ENCODE measurements around the gene PI4KA.
A peak's percentile ranks its signal among the peaks of the same experiment; 100 is the strongest.
"Not testable (repeated sequence)": the region's sequence is repeated elsewhere in the genome, so short reads cannot be mapped to it uniquely, and the experiment has no call there.

The PI4KA gene

DNA sequence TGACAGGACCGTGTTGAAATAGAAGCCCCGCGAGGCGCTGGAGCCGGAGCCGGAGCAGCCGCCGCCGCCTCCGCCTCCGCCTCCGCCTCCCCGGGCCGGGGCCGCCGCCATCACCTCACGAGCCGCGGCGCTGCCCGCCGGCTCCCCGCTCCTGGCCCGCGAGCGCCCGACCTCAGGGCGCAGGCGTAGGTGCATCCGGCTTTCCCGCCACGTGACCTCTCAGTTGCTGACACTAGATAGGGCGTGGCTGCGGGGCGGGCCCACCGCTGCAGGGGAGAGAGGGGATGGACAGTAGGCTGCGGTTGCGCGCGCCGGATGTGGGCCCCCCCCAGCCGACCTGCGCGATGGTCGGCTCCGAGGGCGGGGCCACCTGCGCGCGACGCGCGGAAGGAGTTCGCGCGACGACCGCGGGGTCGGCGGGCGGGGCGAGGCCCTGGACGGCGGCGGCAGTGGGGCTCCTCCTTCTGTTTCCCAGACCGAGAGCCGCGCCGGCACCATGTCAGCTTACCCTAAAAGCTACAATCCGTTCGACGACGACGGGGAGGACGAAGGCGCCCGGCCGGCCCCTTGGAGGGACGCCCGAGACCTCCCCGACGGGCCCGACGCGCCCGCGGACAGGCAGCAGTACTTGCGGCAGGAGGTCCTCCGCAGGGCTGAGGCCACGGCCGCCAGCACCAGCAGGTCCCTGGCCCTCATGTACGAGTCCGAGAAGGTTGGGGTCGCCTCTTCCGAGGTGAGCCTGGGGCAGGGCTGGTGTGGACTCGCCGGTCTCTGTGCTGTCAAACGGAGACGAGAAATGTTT, at the start of gene PI4KA, which contains the start of gene SNAP29:
PI4KA (minus strand) TSS at position 197 of the 802 bp plus-strand sequence; CDS start at position 111, 86 bp downstream.
SNAP29 (plus strand) TSS at position 393 of the 802 bp plus-strand sequence; CDS start at position 497, 104 bp downstream.
- peak; percentile 85 for DNase-seq

DNA sequence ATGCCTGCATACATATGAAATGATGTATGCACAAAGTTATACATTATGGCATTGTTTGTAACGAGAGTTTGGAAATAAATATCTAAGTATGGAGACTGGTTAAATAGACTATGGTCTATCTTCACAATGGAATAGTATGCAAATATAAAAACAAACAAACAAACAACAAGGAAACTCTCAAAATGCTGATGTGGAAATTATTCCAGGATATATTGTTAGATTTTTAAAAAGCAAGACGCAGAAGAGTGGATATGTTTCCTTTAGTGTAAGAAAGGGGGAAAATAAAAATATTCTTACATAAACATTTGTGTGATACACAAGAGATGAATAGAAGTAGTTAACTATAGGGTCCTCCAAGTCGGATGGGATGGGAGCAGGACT, 47.8 kb upstream of the PI4KA start:
- DNase-seq = no peak

DNA sequence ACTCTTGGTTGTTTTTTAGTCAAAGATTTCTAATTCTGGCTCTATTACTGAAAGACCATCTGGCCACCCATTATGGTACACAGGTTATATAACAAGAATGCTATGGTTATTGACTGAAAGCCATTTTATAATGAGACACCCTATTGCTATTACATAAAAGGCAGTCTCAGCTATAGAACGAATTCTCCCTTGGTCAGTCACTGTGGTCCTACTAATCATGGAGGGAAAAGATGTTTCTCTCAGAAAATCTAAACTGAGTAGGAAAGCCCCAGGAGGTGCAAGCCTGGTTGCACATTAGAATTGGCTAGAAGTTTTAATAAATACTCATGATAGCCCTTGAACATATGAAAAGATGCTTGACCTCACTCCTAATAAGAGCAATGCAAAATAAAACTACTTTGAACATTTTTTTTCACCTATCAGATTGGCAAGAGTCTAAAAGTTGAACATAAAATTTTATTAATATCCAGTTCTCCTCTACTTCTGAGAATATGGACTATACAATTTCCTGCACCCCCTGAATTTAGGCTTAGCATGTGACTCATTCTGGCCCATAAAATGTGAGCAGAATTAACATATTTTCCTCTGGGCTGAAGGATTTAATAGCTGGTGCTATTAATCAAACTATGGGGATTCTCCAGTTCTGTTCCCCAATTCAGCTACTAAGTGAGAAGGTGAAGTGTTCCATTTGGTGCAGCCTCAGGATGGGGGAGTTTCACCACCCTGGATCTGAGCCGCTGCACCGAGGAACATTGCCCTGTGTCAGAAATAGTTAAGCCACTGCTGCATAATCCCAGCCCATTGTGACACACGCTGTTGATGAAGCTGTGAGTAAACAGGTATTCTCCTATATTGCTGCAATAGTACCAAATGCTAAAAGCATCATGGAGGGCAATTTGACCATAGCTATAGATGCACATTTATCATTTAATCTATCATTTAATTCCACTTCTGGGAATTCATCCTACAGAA, 47.1 kb upstream of the PI4KA start:
- no peak for DNase-seq

DNA sequence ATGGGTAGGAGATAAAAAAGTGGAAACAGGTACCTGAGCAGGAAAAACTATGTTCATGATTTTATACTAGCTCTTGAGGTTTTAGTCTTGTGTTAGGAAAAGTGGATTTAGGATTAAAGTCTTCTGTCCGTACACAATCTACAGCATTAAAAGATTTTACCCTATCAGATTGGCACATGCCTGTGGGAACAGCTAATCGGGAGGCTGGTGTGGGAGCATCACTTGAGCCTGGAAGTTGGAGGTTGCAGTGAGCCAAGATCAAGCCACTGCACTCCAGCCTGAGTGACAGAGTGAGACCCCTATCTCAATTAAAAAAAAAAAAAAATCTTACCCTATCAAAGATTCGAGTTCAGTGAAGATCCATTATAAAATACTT, 46.4 kb upstream of the PI4KA start:
- DNase-seq = no peak

DNA sequence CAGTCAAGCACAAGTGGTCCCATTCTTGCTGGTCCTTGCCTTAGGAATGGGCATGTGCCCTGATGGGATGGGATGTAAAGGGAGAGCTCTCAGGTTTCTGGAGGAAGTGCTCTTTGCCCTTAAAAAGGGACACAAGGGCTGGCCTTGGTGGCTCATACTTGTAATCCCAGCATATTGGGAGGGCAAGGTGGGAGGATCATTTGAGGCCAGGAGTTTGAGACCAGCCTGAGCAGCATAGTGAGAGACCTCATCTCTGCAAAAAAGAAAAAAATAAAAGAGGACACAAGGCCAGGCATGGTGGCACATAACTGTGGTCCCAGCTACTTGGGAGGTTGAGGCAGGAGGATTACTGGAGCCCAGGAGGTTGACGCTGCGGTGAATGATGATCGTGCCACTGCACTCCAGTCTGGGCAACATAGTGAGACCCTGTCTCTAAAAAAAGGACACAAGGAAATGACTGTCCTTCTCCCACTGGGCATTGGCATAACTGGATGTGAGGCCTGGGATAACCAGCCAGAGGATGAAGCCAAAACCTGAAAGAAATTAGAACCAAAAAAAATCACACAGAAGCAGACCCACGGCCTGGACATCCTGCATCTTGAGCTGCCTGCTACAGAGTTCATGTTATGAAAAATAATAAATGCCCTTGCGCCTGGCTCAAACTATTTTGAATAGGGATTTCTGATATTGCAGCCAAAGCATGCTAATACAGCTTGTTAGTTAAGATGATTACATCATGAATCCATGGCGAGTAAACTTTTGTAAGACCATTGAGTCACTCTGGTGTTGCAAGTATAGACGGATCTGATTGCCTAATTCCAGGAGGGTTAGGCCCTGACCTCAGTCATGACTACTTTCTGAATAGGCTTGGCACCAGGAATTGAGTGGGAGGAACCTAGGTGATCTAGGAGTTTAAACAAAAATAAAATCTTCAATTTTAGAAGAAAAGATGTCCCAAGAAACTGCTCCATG, 45.7 kb upstream of the PI4KA start:
- no peak for DNase-seq

DNA sequence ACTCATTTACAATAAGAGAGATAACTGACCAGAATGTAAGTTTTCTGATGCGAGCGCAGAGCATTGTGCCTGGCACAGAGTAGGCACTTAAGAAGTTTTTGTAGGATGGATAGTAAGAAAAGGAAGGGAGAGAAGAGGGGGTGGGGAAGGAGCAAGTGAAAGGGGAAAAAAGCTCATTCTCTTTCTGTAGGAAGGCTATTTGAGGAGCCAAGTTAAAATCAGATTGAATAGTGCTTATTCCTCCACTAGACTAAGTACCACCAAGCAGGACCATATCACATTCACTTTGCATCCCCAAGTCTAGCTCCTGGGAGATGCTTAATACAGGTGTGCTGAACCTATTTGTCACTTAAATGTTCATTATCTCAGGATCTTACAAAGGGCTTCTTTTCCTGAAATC, 44.5 kb upstream of the PI4KA start:
- DNase-seq = no peak

DNA sequence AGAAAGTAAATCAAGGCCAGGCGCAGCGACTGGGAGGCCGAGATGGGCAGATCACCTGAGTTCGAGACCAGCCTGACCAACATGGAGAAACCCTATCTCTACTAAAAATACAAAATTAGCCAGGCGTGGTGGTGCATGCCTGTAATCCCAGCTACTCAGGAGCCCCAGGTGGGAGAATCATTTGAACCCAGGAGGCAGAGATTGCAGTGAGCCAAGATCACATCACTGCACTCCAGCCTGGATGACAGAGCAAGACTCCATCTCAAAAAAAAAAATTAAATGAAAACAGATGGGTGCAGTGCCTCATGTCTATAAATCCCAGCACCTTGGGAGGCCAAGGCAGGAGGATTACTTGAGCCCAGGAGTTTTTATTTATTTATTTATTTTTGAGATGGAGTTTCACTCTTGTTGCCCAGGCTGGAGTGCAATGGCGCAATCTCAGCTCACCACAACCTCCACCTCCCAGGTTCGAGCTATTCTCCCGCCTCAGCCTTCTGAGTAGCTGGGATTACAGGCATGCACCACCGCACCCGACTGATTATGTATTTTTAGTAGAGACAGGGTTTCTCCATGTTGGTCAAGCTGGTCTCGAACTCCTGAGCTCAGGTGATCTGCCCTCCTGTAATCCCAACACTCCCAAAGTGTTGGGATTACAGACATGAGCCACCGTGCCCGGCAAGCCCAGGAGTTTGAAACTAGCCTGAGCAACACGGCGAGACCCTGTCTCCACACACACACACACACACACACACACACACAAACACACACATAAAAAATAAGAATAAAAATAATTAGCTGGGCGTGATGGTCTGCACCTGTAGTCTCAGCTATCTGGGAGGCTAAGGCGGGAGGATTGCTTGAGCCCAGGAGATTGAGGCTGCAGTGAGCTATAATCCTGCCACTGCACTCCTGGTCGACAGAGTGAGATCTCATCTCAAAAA, 42.8 kb upstream of the PI4KA start:
- not testable (repeated sequence) for DNase-seq

DNA sequence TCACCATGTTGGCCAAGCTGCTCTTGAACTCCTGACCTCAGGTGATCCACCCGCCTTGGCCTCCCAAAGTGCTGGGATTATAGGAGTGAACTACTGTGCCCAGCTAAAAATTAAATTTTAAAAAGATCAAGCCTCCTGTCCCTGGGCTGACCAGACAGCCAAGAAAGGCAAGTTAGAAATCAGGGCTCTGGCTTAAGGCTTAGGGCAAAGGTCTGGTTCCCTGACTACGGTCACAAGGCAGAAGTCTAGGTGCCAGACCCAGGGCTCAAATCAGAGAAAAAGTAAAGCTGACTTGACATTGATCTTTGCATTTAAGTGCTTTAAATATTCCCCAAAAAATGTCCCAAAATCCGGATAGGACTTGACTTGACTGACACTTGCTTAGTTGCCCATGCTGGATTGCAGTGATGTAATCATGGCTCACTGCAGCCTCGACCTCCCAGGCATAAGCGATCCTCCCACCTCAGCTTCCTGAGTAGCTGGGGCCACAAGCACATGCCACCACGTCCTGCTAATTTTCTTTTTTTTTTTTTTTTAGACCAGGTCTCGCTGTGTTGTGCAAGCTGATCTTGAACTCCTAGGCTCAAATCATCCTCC, 41.3 kb upstream of the PI4KA start:
- DNase-seq = no peak

DNA sequence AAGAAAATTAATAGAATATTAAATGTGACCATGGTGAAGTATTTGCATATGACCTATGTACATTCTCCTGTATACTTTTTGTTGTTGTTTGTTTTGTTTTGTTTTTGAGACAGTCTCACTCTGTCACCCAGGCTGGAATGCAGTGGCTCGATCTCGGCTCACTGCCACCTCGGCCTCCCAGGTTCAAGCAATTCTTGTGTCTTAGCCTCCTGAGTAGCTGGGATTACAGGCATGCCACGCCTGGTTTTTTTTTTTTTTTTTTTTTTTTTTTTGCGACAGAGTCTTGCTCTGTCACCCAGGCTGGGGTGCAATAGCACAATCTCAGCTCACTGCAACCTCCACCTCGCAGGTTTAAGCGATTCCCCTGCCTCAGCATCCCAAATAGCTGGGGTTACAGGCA, 39.1 kb upstream of the PI4KA start:
- not testable (repeated sequence) for DNase-seq

DNA sequence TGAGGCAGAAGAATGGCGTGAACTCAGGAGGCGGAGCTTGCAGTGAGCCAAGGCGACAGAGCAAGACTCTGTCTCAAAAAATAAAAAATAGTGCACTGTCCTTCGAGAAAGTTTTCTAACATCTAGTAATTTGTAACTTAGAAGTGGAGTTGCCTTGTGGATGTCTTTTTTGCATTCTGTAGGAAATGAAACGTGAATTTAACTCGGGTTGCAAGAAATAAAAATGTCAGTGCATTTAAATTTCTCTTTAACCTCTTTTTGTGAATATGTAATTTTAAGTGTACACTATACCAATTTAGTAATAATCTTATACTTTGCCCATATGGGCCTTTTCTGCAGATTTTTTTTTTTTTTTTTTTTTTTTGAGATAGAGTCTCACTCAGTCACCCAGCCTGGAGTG, 32.4 kb upstream of the PI4KA start:
- DNase-seq = no peak

DNA sequence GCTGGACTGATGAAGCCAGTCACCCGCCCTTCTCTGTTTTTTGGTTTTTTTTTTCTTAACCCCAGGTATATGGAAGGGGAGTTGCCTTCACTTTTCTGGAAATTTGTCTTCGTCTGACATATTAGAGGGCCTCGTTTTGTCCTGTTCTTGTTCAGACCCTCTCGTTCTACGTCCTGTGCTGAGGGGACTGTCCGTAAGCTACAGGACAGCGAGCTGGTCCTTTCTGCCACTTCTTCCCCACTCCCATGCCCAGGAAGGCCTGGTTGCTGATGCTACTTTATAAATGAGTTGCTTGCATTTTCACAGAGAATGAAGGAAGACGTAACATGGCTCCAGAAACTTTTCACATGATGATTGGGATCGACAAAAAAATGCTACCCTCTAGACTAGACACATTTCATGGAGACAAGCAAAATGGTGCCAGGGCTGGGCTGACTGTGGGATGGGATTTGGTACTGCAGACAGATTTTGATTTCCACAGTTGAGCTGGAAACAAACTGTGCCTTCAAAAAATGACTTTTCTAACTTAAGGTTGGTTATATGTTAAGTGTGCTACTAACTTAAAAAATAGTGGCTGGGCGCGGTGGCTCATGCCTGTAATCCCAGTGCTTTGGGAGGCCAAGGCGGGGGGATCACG, 31.4 kb upstream of the PI4KA start:
- DNase-seq = no peak

DNA sequence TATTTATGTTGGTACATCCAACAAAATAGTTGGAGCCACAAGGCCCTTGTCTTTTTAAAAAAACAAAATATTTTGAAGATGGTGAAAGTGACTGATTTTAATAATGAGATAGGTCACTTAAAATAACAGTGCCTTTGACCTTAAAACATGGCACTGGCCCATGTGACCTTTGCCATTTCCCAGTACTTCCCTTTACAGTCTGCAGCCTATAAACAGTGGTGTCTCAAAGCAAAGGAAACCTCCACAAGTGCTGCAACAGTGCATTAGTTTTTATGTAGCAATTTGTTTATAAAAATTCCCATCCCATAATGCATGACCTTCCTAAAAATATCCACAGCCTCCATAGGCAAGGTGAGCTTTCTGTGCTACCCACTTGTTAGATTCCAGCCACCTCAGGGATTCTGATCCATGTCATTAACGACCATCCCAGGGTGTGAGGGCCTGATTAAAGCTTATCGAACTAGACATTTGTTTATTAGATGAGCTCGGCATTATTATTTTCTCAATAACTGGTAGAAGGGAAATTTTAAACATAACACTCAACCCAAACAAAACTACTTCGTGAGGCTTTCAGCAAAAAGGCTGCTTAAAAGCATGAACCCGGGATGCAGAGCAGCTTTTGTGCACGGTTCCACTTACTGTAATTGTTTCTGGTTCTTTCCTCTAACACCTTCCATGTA, 30.6 kb upstream of the PI4KA start:
- DNase-seq = no peak

DNA sequence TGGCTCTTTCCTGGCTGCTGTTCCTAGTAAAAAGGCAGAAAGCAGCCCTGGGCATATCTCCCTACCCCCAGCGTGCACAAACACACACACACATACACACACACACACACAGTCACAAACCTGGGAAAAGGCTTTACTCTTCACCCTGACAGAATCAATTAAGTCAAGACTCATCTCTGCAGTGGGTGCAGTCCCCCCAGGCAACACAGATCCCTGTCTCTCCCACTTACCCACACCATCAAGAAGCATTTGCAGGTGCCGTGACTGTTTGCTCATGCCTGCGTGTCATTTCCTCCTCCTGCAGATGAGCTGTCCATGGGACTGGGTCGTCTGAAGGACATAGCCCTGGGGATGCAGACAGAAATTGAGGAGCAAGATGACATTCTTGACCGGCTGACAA, 28.8 kb upstream of the PI4KA start:
- no peak for DNase-seq

DNA sequence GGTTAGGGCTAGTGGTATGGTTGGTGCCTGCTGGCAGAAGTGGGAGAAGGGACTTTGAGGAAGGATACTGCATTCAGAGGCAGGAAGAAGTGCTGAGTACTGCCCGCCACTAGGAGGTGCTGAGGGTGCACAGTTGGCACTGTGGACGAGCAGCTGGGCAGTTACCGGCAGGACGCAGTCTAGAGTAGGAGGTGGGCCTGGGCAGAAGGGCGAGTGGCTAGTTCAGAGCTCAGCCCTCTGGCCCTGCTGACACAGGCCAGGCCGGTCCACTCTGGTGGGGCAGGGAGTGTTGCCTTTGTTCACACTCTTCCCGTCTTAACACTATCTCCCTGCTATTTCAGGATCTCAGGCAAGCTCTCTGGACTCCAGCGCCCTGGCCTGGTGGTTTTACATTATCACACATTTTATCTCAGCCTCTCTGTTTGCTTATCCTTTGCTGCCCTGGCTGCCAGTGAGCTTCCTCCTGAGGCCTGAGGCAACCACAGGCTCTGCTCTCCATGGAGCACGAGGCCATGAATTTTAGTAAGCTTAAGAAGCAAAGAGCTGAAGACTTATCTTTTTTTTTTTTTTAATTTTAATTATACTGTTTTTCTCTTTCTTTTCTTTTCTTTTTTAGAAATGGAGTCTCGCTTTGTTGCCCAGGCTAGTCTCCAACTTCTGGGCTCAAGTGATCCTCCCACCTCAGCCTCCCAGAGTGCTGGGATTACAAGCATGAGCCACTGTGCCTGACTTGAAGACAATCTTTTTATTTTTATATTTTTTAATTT, 27.1 kb upstream of the PI4KA start:
- peak; percentile 19 for DNase-seq

DNA sequence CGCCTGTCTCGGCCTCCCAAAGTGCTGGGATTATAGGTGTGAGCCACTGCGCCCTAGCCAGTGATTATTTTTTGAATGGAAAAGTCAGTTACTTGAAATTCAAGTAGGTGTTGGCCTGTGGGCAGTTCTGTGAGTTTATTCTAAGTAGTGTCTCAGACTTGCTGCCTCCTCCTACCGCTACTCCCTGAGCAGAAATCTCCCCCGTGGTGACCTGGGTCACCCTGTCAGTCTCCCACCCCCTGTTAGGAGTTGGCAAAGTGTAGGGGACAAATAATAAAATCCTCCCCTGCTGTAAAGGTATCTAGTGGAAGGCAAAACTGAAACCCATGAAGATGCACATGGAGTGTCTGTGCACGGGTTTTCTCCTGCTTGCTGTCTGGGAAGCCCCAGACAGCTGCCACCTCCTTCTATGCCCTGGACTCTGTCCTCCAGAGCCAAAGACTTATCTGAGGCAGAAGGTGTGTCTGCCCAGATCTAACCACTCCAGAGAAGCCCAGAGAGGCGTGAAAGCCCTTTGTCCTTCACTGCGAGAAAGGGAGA, 26.5 kb upstream of the PI4KA start:
- DNase-seq = no peak

DNA sequence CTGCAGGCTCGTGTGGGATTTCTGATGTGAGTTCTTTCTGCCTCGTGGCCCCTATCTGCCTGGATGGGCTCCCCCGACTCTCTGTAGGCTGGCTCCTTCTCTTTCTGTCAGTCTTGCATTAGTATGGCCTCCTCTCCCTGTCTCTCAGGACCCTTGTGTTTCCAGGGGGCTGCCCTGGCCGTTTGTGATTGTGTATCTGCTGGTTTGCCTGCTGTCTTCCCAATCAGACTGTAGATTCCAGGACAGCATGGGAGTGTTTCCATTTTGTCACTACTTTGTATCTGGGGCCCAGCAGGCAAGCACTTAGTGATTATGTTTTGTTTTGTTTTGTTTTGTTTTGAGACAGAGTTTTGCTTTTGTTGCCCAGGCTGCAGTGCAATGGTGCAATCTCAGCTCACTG, 25.8 kb upstream of the PI4KA start:
- DNase-seq = no peak

DNA sequence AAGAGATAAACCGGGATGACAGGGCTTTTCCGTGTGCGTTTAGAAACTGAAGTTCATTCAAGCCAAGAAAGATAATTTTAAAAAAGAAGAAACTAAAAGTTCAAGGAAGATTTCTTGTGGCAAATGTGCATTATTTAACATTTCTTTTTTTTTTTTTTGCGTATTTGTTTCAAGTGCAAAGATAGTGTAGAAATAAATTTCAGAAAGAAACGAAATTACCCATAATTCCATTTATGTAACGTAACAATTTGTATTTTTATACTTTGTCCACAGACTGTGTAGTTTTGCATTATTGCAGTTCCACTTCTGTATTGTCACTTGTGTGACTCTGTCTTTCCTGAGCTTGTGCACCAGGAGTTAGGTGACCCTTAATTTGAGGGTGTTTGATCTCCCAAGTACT, 24.2 kb upstream of the PI4KA start:
- no peak for DNase-seq

DNA sequence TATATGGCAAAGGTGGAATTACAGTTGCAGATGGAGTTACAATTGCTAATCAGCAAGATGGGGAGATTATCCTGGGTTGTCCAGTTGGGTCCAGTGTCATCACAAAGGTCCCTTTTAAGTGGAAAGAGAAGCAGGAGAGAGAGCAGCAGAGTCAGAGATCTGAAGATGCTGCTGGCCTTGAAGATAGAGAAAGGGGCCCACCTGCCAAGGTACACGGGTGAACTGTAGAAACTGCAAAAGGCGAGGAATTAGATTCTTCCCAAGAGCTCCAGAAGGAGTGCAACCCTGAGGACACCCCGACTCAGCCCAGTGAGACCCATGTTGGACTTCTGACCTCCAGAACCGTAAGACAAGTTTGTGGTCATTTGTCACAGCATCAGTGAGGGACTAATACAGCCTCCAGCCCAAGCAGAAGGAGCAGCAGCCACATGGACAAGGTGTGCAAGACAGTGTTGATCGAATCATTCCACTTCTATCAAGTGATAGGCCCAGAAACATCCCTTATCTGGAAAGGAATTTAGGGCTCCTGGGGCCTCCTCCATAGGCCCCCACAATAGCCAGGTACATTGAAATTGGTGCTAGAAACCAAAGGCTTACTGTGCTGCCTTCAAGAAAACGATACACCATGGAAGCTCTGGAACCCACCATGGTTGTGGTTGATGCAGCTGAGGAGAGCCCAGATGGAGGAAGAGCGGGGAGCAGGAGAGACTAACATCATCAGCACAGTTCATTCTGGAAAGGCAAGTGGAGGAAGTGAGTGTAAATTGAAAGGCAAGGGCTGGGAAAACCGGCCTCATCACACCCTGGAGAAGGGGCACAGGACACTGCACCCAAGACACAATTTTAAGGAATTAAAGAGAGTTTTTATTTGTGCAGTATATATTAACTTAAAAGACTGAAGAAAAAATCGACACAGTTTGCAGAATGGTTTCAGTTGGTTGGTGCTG, 23.5 kb upstream of the PI4KA start:
- no peak for DNase-seq

Measured in NCI-H748 treated with DMSO at 0.1 percent for 48 hours (cell line).